Cardiac ventricle fibroblast (primary cell): ENCODE measurements around the gene NLRC3. TPM values are rescaled to one million over a fixed set of nuclear protein-coding genes. Genes with fewer than 3 reads are reported as not detected.

Experiments used
- total RNA-seq: library from RNA; depleted of rRNA; stranded (reverse); fragments of >200 nt; gene quantifications from 2 replicates; pipeline ENCODE4 v1.2.3, GENCODE V29; 2015

The NLRC3 gene, protein sequence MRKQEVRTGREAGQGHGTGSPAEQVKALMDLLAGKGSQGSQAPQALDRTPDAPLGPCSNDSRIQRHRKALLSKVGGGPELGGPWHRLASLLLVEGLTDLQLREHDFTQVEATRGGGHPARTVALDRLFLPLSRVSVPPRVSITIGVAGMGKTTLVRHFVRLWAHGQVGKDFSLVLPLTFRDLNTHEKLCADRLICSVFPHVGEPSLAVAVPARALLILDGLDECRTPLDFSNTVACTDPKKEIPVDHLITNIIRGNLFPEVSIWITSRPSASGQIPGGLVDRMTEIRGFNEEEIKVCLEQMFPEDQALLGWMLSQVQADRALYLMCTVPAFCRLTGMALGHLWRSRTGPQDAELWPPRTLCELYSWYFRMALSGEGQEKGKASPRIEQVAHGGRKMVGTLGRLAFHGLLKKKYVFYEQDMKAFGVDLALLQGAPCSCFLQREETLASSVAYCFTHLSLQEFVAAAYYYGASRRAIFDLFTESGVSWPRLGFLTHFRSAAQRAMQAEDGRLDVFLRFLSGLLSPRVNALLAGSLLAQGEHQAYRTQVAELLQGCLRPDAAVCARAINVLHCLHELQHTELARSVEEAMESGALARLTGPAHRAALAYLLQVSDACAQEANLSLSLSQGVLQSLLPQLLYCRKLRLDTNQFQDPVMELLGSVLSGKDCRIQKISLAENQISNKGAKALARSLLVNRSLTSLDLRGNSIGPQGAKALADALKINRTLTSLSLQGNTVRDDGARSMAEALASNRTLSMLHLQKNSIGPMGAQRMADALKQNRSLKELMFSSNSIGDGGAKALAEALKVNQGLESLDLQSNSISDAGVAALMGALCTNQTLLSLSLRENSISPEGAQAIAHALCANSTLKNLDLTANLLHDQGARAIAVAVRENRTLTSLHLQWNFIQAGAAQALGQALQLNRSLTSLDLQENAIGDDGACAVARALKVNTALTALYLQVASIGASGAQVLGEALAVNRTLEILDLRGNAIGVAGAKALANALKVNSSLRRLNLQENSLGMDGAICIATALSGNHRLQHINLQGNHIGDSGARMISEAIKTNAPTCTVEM
- 0.19 TPM in 1 of 2 replicates, not detected in the other for total RNA-seq

DNA sequence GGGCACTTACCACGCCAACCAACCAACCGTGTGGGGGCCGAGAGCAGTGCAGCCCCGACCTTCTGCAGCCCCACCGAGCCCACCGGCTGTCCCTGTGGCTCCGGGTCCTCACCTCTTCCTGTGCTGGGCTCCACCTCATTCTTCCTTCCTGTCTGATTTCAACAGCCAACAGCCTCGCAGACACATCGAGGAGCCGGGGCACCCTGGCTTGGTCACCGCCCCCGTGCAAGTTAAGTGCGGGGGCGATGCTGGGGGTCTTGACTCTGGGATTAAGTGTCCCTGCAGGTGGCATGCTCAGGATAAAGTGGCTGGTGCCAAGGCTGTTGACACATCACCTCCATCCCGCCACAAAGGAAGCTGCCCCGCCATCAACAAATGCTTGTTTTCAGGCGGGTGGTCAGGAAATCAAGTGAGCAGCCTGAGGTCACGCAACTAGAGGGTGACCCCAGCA, at the start of gene NLRC3:
TSS of gene NLRC3 (minus strand) at position 102 of the 451 bp plus-strand sequence. CDS start 12,367 bp downstream, outside the sequence.

DNA sequence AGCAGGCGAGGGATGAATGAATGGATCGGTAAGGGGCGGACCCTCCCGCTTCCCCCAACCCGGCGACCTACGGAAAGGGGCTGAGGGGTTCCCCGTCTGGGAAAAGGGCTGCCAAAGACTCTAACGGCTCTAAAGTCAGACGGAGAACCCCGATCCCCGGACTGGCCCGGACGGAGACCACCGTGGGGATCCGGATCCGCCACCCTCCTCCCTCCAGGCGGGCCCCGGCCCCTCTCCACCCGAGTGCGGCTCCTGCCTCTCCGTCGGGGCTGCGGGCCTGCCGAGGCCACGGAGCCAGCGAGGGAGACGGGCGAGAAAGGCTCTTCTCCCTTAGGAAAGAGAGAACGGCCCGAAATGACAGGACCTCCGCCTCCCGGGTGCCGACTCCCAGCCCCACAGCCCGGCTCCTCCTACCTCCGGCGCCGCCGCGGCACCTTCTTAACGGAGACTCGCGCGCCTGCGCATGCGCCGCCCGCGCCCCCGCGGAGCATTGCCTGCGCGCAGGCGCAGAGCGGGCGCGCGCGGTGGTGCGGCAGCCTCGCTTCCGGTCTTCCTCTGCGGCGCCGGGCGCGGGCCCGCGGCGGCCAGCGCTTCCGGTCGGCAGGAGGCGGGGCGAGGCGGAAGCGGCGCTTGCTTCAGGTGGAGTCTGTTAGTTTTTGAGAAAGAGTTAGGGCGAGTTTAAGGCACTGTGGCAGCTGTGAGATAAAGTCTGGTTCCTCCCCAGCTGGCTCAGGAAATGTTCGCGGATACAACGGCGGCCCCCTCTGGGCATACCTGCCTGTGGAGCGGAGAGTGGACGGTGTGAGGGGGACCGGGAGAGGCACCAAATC, 34.2 kb upstream of the NLRC3 start, which contains the start of gene SLX4:
TSS of gene SLX4 (minus strand) at position 461 of the 830 bp plus-strand sequence. CDS start 2,642 bp downstream, outside the sequence.

DNA sequence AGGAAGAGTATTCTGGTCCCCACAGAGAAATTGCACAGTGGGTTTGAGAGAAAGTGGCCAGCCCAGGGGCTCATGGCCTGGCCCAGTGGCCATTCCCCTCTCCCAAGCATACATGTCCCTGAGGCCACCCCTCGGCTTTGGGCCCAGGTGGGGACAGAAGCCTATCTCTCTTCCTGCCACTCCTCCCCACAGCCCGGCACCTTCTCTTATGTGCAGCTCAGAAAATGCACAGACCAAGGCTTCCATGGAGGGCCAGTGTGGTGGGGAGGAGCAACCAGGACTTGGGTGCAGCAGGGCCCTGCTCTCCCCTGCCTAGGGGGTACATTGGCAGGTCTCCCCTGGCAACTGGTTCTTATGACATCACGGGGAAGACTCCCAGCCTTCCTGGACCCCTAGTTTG, 82.0 kb downstream of the NLRC3 start, which contains the start of gene C16orf90:
TSS of gene C16orf90 (minus strand) at position 314 of the 400 bp plus-strand sequence. CDS start at position 246, 68 bp downstream.

Other genes with a start within 250 kb of the NLRC3 start
- gene OR2C1, start 221.5 kb downstream of the NLRC3 start, total RNA-seq, result 0.12 TPM in 1 of 2 replicates, not detected in the other
- 7.8 and 9.2 TPM in 2 replicates for gene ZSCAN32, start 176.4 kb downstream of the NLRC3 start, total RNA-seq
- gene ZNF174, start 176.2 kb downstream of the NLRC3 start, total RNA-seq, result 9.9 and 11.8 TPM in 2 replicates
- gene ZNF597, start 133.9 kb downstream of the NLRC3 start, total RNA-seq, result 1.7 and 2.0 TPM in 2 replicates
- 24.1 and 31.1 TPM in 2 replicates for gene NAA60, start 133.7 kb downstream of the NLRC3 start, total RNA-seq
- not detected in 2 replicates for gene C16orf90, start 81.9 kb downstream of the NLRC3 start, total RNA-seq
- gene CLUAP1, start 76.4 kb downstream of the NLRC3 start, total RNA-seq, result 13.2 and 19.5 TPM in 2 replicates
- gene SLX4, start 34.2 kb upstream of the NLRC3 start, total RNA-seq, result 2.7 and 3.2 TPM in 2 replicates
- 5.4 and 6.5 TPM in 2 replicates for gene DNASE1, start 77.3 kb upstream of the NLRC3 start, total RNA-seq
- gene TRAP1, start 140.1 kb upstream of the NLRC3 start, total RNA-seq, result 37.7 and 41.2 TPM in 2 replicates